Tibial nerve (tissue), 4 donors: ENCODE results near the gene TRERF1.

Experiments used
- EP300 ChIP-seq, 2 donors: sonication (generic); formaldehyde crosslinking; IDR thresholded peaks; one replicate each; pipeline ENCODE4 v1.6.1; 2017; ENCODE audit warnings: antibody characterized with exemption in 2 of 2, mild to moderate bottlenecking in 1 of 2
- POLR2A ChIP-seq, 2 donors: fragments of 450-650 bp; IDR thresholded peaks; one replicate each; pipeline ENCODE4 v1.6.1; 2017; ENCODE audit warnings: antibody characterized with exemption in 2 of 2, mild to moderate bottlenecking in 2 of 2, moderate library complexity in 2 of 2
- TF ChIP-seq, protein P1 (sequence below), 5 experiments: fragments of 200-600 bp in 3 of 5; fragments of 450-650 bp in 2 of 5; sonication (generic) in 3 of 5; IDR thresholded peaks; one replicate each; pipeline ENCODE4 v1.5.1; 2016 to 2019; ENCODE audit warnings: antibody characterized with exemption in 5 of 5, mild to moderate bottlenecking in 3 of 5, moderate library complexity in 2 of 5

DNA sequence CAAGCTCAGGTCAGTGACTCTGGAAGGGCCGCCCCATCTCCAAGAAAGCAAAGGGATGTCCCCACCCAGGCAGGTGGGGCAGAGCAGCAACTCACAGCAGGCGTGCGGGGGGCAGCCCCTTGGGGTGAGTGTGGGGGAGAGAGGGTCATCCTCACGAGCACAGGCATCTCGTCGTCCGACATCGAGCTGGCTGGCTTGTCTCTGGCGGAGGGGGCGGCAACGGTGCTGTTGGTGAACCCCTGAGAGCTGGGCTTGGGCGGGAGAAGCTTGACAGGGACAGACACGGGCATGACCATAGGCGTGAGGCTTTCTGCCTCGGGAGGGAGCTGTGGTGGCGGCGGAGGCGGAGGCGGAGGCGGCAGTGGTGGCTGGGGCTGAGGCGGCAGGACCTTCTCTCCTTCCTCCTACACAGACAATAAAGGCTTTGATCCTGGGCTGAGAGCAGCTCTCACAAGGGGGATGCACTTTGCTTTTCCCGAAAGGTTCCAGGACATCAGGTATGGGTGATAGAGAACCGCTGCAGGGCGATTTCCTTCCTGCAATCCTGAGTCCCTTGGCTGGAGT lies 188.5 kb downstream of the TRERF1 start:
- TF ChIP-seq, protein P1, sequence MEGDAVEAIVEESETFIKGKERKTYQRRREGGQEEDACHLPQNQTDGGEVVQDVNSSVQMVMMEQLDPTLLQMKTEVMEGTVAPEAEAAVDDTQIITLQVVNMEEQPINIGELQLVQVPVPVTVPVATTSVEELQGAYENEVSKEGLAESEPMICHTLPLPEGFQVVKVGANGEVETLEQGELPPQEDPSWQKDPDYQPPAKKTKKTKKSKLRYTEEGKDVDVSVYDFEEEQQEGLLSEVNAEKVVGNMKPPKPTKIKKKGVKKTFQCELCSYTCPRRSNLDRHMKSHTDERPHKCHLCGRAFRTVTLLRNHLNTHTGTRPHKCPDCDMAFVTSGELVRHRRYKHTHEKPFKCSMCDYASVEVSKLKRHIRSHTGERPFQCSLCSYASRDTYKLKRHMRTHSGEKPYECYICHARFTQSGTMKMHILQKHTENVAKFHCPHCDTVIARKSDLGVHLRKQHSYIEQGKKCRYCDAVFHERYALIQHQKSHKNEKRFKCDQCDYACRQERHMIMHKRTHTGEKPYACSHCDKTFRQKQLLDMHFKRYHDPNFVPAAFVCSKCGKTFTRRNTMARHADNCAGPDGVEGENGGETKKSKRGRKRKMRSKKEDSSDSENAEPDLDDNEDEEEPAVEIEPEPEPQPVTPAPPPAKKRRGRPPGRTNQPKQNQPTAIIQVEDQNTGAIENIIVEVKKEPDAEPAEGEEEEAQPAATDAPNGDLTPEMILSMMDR (IDR thresholded peaks at IDR 0.05) = no peak
- TF ChIP-seq EP300 (IDR thresholded peaks at IDR 0.05) = no peak
- no peak for TF ChIP-seq POLR2A (IDR thresholded peaks at IDR 0.05)
